Measurements from ENCODE around the gene TANK.

The TANK gene

DNA sequence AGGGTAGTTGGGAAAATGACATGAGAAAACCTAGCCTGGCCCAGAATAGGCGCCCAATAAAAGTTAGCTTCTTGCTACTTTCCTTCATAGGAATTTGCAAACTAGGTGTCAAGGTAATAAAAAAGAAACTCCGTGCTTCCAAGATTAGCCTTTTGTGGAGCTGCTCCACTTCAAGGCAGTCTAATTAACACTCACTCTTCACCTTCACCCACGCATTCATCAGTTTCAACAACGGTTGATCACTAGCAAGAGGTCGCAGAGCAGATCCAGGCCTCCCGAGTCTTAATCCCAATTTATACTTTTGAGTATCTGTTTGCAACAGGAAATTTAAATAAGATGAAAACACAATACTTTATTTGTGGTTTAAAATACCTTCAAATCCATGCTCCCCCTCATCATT lies 39.5 kb upstream of the TANK start:
- TF ChIP-seq, protein P1, sequence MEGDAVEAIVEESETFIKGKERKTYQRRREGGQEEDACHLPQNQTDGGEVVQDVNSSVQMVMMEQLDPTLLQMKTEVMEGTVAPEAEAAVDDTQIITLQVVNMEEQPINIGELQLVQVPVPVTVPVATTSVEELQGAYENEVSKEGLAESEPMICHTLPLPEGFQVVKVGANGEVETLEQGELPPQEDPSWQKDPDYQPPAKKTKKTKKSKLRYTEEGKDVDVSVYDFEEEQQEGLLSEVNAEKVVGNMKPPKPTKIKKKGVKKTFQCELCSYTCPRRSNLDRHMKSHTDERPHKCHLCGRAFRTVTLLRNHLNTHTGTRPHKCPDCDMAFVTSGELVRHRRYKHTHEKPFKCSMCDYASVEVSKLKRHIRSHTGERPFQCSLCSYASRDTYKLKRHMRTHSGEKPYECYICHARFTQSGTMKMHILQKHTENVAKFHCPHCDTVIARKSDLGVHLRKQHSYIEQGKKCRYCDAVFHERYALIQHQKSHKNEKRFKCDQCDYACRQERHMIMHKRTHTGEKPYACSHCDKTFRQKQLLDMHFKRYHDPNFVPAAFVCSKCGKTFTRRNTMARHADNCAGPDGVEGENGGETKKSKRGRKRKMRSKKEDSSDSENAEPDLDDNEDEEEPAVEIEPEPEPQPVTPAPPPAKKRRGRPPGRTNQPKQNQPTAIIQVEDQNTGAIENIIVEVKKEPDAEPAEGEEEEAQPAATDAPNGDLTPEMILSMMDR (IDR thresholded peaks at IDR 0.05; ENCODE audit: control extremely low read depth, extremely low read depth, low read depth, missing control alignments) = no peak
- ChIA-PET POLR2A (no interaction called here), CTCF (interaction anchor here (1.0 to 6.2 kb wide), 4 partner anchors 8 to 76 kb away, joined by 3 to 58 read pairs (median 12); no protein-coding TSS in a partner anchor)
- no peak for DNase-seq (ENCODE audit: extremely low spot score)

DNA sequence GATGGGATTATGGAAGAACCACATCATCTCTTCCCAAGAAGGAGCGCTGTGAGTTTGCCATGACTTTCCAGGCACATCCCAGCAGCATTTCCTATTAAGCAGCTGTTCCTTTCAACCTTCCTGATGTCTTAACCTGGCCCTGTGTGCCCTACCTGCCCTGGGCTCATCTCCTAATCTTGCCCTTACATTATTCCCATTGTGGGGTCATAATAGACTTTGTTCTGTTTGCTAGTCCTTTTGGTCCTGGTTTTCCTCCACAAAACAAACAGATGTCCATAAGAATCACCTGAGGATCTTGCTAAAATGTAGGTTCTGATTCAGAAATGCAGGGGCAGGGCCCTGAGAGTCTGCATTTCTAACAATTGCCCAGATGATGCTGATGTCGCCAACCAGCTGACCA lies 38.6 kb upstream of the TANK start:
- TF ChIP-seq, protein P1 (IDR thresholded peaks at IDR 0.05; ENCODE audit: control extremely low read depth, extremely low read depth, low read depth, missing control alignments) = no peak
- no peak for DNase-seq (ENCODE audit: extremely low spot score)
- ChIA-PET POLR2A (interaction anchor here (0.6 kb wide), 1 partner anchor 8 kb away, joined by 3 read pairs; no protein-coding TSS in a partner anchor), CTCF (interaction anchor here (1.4 to 6.2 kb wide), 2 partner anchors 8 to 15 kb away, joined by 3 to 58 read pairs; no protein-coding TSS in a partner anchor)

DNA sequence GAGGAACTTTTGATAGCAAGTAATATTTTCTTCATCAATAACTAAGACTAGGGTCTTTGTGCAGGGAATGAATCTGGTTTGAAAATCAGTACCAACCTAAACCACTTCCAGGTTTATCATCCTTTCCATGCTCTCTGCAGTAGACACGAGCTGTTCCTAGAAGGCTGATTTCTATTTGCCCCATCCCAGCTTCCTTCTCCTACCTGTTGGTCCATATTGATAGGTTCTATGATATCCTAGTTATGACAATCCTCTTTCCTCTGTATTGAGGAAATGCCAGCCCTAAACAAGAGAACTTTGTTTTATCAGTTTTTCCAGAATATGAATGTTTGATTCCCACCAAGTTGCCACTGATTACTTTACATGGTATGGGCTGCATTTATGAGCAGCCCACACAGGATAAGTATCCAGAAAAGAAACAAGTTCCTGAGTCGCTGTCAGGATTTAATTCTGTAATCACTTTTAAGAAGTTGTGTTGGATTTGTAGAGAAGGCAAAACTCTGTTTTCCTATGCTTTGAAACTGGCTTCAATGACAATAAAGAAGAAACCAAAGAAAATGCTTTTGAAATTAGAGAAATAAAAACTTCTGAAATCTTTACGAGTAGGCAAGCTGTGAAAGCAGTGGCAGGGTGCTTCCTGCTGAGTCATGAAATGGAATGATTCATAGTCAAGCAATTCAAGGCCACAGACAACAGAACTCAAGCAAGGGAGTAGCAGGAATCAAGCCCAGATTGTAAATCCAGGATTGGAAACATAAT lies 37.3 kb upstream of the TANK start:
- DNase-seq (ENCODE audit: extremely low spot score) = peak; percentile 20
- ChIA-PET CTCF (interaction anchor here (1.4 kb wide), 1 partner anchor 9 kb away, joined by 3 read pairs; no protein-coding TSS in a partner anchor), POLR2A (no interaction called here)
- TF ChIP-seq, protein P1 (IDR thresholded peaks at IDR 0.05; ENCODE audit: control extremely low read depth, extremely low read depth, low read depth, missing control alignments) = no peak

DNA sequence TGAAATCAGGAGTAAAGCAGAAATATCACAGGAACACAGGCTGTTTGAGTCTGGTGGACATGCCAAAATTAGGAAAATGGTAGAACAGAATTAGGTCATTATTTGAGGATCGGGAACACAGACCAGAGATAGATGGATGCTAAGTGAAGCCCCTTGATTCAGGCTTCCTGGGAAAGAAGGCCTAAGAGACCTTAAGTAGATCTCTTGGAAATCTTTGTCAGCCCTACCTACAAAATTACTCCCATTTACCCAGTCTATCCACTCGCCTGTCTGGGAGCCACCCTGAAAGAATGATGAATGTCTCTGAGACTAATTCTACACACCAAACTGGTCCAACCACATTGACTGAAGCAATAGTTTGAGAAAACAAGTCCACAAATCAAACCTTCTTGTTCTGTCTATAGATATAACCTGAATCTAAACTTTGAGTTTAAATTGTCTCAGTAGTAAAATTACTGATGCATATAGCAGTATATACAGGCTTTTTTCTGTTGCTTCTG lies 36.6 kb upstream of the TANK start:
- TF ChIP-seq, protein P1 (IDR thresholded peaks at IDR 0.05; ENCODE audit: control extremely low read depth, extremely low read depth, low read depth, missing control alignments) = no peak
- ChIA-PET POLR2A (interaction anchor here (1.0 kb wide), 1 partner anchor 13 kb away, joined by 3 read pairs; no protein-coding TSS in a partner anchor), CTCF (interaction anchor here (1.2 to 1.7 kb wide), 2 partner anchors 10 to 12 kb away, joined by 5 to 6 read pairs; no protein-coding TSS in a partner anchor)
- no peak for DNase-seq (ENCODE audit: extremely low spot score)

DNA sequence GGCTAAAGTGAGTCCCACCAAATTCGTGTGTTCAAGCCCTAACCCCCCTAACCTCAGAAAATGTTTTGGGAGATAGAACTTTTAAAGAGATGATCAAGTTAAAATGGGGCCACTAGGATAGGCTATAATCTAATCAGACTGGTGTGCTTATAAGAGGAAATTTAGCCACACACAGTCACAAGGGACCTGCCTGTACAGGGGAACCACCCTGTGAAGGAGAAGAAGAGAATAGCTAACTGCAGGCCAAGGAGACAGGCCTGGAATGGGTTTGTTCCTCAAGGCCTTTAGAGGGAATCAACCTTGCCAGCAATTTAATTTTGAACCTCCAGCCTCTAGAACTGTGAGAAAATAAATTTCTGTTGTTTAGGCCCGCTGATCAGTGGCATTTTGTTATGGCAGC lies 36.0 kb upstream of the TANK start:
- no peak for DNase-seq (ENCODE audit: extremely low spot score)
- TF ChIP-seq, protein P1 (IDR thresholded peaks at IDR 0.05; ENCODE audit: control extremely low read depth, extremely low read depth, low read depth, missing control alignments) = no peak
- POLR2A ChIA-PET = interaction anchor here (1.0 kb wide), 1 partner anchor 12 kb away, joined by 3 read pairs; no protein-coding TSS in a partner anchor
- CTCF ChIA-PET = interaction anchor here (0.6 to 2.2 kb wide), 4 partner anchors 7 to 12 kb away, joined by 3 to 6 read pairs (median 5); no protein-coding TSS in a partner anchor

DNA sequence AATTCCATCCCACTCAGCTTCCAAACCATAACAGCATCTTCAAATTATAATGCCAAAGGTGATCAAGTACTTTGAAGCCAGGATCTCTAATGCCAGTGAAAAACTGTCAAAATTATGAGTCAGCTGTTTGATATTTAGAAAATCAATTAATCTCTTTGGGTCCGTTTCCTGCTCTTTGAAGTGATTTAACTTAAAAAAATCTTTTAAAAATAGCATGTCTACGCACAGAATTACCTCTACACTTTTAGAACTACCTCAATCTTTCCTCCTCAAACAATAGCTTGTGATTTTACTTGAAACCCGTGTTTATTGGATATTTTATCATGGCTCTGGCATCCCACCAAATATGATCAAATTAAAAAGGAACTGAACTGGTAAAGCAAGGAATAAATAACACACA lies 31.3 kb upstream of the TANK start:
- POLR2A ChIA-PET = no interaction called here
- DNase-seq (ENCODE audit: extremely low spot score) = no peak
- CTCF ChIA-PET = interaction anchor here (1.0 to 1.9 kb wide), 3 partner anchors 8 to 16 kb away, joined by 3 to 6 read pairs (median 3); no protein-coding TSS in a partner anchor
- TF ChIP-seq, protein P1 (IDR thresholded peaks at IDR 0.05; ENCODE audit: control extremely low read depth, extremely low read depth, low read depth, missing control alignments) = no peak
